Astrocyte (in vitro differentiated cells and primary cell): ENCODE results near the gene CPO. TPM values are rescaled to one million over a fixed set of nuclear protein-coding genes. Genes with fewer than 3 reads are reported as not detected.
A peak's percentile ranks its signal among the peaks of the same experiment; 100 is the strongest.

Experiments used
- DNase-seq: peaks from one replicate; pipeline ENCODE4 v3.0.0-alpha.2; 2010; ENCODE audit warnings: low read depth
- FAIRE-seq: peaks from 2 replicates; lab custom pipeline; 2011; peaks lifted over from hg19 to GRCh38; lab: Jason Lieb, UNC
- H2AFZ ChIP-seq: 2 replicates; pipeline ENCODE4 v1.6.0; 2012; ENCODE audit warnings: low read depth, low read length, inconsistent platforms
- H3K27ac ChIP-seq: 2 replicates; pipeline ENCODE4 v1.5.1; 2011; ENCODE audit warnings: low read depth, low read length, inconsistent platforms
- H3K27me3 ChIP-seq: 2 replicates; pipeline ENCODE4 v1.6.0; 2011; ENCODE audit warnings: low read length, inconsistent platforms; ENCODE audit not compliant: insufficient read depth
- H3K36me3 ChIP-seq: 2 replicates; pipeline ENCODE4 v1.5.1; 2011; ENCODE audit warnings: low read length, inconsistent platforms; ENCODE audit not compliant: insufficient read depth
- H3K4me1 ChIP-seq: 2 replicates; pipeline ENCODE4 v1.5.1; 2011; ENCODE audit warnings: low read length, inconsistent platforms; ENCODE audit not compliant: insufficient read depth
- H3K4me2 ChIP-seq: 2 replicates; pipeline ENCODE4 v1.6.0; 2012; ENCODE audit warnings: low read length, inconsistent platforms
- H3K4me3 ChIP-seq: 2 replicates; pipeline ENCODE4 v1.5.1; 2011; ENCODE audit warnings: low read depth, mild to moderate bottlenecking, low read length, inconsistent platforms; ENCODE audit not compliant: insufficient read depth
- H3K79me2 ChIP-seq: 2 replicates; pipeline ENCODE4 v1.6.0; 2012; ENCODE audit warnings: mild to moderate bottlenecking, low read length, inconsistent platforms; ENCODE audit not compliant: insufficient read depth
- H3K9ac ChIP-seq: 2 replicates; pipeline ENCODE4 v1.6.0; 2012; ENCODE audit warnings: mild to moderate bottlenecking, low read length, inconsistent platforms
- H3K9me3 ChIP-seq: 2 replicates; pipeline ENCODE4 v1.5.1; 2012; ENCODE audit warnings: low read depth, mild to moderate bottlenecking, low read length, inconsistent platforms; ENCODE audit not compliant: insufficient read depth
- H4K20me1 ChIP-seq: 2 replicates; pipeline ENCODE4 v1.6.0; 2012; ENCODE audit warnings: low read length, inconsistent platforms; ENCODE audit not compliant: insufficient read depth
- H3K27ac Mint-ChIP-seq: one replicate; pipeline ENCODE4 v1.8.0; 2021; ENCODE audit warnings: mild to moderate bottlenecking, mixed read lengths; ENCODE audit not compliant: unreplicated experiment
- H3K27me3 Mint-ChIP-seq: one replicate; pipeline ENCODE4 v1.8.0; 2021; ENCODE audit warnings: low read depth, mixed read lengths; ENCODE audit not compliant: unreplicated experiment
- H3K36me3 Mint-ChIP-seq: one replicate; pipeline ENCODE4 v1.8.0; 2021; ENCODE audit warnings: low read depth, mixed read lengths; ENCODE audit not compliant: unreplicated experiment
- H3K4me1 Mint-ChIP-seq: one replicate; pipeline ENCODE4 v1.8.0; 2021; ENCODE audit warnings: low read depth, mixed read lengths; ENCODE audit not compliant: unreplicated experiment
- H3K4me3 Mint-ChIP-seq: one replicate; pipeline ENCODE4 v1.8.0; 2021; ENCODE audit warnings: mild to moderate bottlenecking, moderate library complexity, mixed read lengths; ENCODE audit not compliant: unreplicated experiment
- H3K9me3 Mint-ChIP-seq: one replicate; pipeline ENCODE4 v1.8.0; 2021; ENCODE audit warnings: mild to moderate bottlenecking, mixed read lengths; ENCODE audit not compliant: unreplicated experiment
- CTCF ChIP-seq: IDR thresholded peaks from 2 replicates; pipeline ENCODE4 v1.5.1; 2011; ENCODE audit warnings: low read depth, mild to moderate bottlenecking, inconsistent platforms, low read length, moderate library complexity; ENCODE audit not compliant: insufficient read depth
- EZH2 ChIP-seq: IDR thresholded peaks from 2 replicates; pipeline ENCODE4 v1.6.1; 2012; ENCODE audit warnings: mild to moderate bottlenecking, low read length, inconsistent platforms; ENCODE audit not compliant: insufficient read depth
- total RNA-seq: library from RNA; stranded (reverse); gene quantifications from 2 replicates; pipeline ENCODE4 v1.2.1, GENCODE V29; 2021

The CPO gene
- total RNA-seq, 1 donor from 2014 or later, result not detected

GRCh38 chr2:206989311-206989710 is 50.0 kb downstream of the CPO start:
- FAIRE-seq (no peak), DNase-seq (no peak)
- Histone ChIP-seq H3K9me3 (no peaks in the 10 kb centered on the region), H3K36me3 (no peaks in the 10 kb centered on the region), H3K4me3 (no peak overlapping the region), H3K4me2 (no peak overlapping the region), H3K27ac (no peak overlapping the region), H2AFZ (peak overlapping the region; percentile 39), H3K79me2 (no peaks in the 10 kb centered on the region), H3K27me3 (no peaks in the 10 kb centered on the region), H3K9ac (no peak overlapping the region), H4K20me1 (no peaks in the 10 kb centered on the region), H3K4me1 (no peaks in the 10 kb centered on the region)
- no peaks in the 10 kb centered on the region for H3K36me3 Mint-ChIP-seq
- peaks cover 12% of the 10 kb centered on the region for H3K4me1 Mint-ChIP-seq
- H3K4me3 Mint-ChIP-seq, result no peak overlapping the region
- H3K27me3 Mint-ChIP-seq, result no peaks in the 10 kb centered on the region
- peak; percentile 64 for TF ChIP-seq CTCF
- TF ChIP-seq EZH2, result no peak
- H3K27ac Mint-ChIP-seq, result no peak overlapping the region
- H3K9me3 Mint-ChIP-seq, result no peaks in the 10 kb centered on the region

- Mint-ChIP-seq H3K27ac (no peak overlapping the region), H3K36me3 (no peaks in the 10 kb centered on the region), H3K9me3 (peaks cover 5% of the 10 kb centered on the region), H3K4me3 (no peak overlapping the region), H3K27me3 (no peaks in the 10 kb centered on the region), H3K4me1 (peaks cover 10% of the 10 kb centered on the region)
- Histone ChIP-seq H3K27ac (no peak overlapping the region), H2AFZ (no peak overlapping the region), H3K4me1 (no peaks in the 10 kb centered on the region), H3K27me3 (no peaks in the 10 kb centered on the region), H3K9ac (no peak overlapping the region), H4K20me1 (no peaks in the 10 kb centered on the region), H3K79me2 (no peaks in the 10 kb centered on the region), H3K9me3 (no peaks in the 10 kb centered on the region), H3K36me3 (no peaks in the 10 kb centered on the region), H3K4me2 (no peak overlapping the region), H3K4me3 (no peak overlapping the region)
- FAIRE-seq (no peak), DNase-seq (peak; percentile 38)
- no peak for TF ChIP-seq CTCF
- TF ChIP-seq EZH2, result no peak
These were observed 51.0 kb downstream of the CPO start for GRCh38 chr2:206990360-206990759.

- Histone ChIP-seq H4K20me1 (no peaks in the 10 kb centered on the region), H3K27me3 (no peaks in the 10 kb centered on the region), H3K9ac (no peak overlapping the region), H3K9me3 (no peaks in the 10 kb centered on the region), H3K4me3 (no peak overlapping the region), H3K4me1 (no peaks in the 10 kb centered on the region), H3K27ac (no peak overlapping the region), H3K79me2 (no peaks in the 10 kb centered on the region), H3K4me2 (no peak overlapping the region), H3K36me3 (no peaks in the 10 kb centered on the region), H2AFZ (no peak overlapping the region)
- FAIRE-seq (no peak), DNase-seq (no peak)
- Mint-ChIP-seq H3K4me1 (peaks cover 10% of the 10 kb centered on the region), H3K4me3 (no peak overlapping the region), H3K27ac (no peak overlapping the region), H3K27me3 (no peaks in the 10 kb centered on the region), H3K9me3 (peaks cover 5% of the 10 kb centered on the region), H3K36me3 (no peaks in the 10 kb centered on the region)
- no peak for TF ChIP-seq EZH2
- no peak for TF ChIP-seq CTCF
These were observed 51.8 kb downstream of the CPO start for GRCh38 chr2:206991070-206991469.
